Neural cell (in vitro differentiated cells): ENCODE measurements around the gene EVC. TPM values are rescaled to one million over a fixed set of nuclear protein-coding genes. Genes with fewer than 3 reads are reported as not detected.

Source experiments
- H2AFZ ChIP-seq: fragments of 200-600, 300-800 bp; sonication (generic), shearing (Covaris generic); 2 replicates; pipeline ENCODE4 v1.6.0; 2014; ENCODE audit warnings: low read depth, mild to moderate bottlenecking, antibody characterized with exemption, low read length, moderate library complexity
- H3F3A ChIP-seq: fragments of 200-600 bp; shearing (Covaris generic); 2 replicates; pipeline ENCODE4 v1.6.1; 2016; ENCODE audit warnings: mild to moderate bottlenecking, moderate library complexity, mixed read lengths, antibody characterized with exemption, low read length; ENCODE audit not compliant: insufficient read depth, poor library complexity, severe bottlenecking
- H3K27ac ChIP-seq: fragments of 200-600, 300-800 bp; sonication (generic), shearing (Covaris generic); 2 replicates; pipeline ENCODE4 v1.5.1; 2014; ENCODE audit warnings: mild to moderate bottlenecking, low read length, moderate library complexity
- H3K27me3 ChIP-seq: fragments of 300-800, 200-600 bp; sonication (generic), shearing (Covaris generic); 2 replicates; pipeline ENCODE4 v1.6.0; 2014; ENCODE audit warnings: mild to moderate bottlenecking, low read depth, low read length, moderate library complexity; ENCODE audit not compliant: insufficient read depth
- H3K36me3 ChIP-seq: fragments of 300-800, 200-600 bp; sonication (generic), shearing (Covaris generic); 2 replicates; pipeline ENCODE4 v1.5.1; 2014; ENCODE audit warnings: mild to moderate bottlenecking, antibody characterized with exemption, low read length, moderate library complexity; ENCODE audit not compliant: insufficient read depth
- H3K4me2 ChIP-seq: fragments of 300-800, 200-600 bp; sonication (generic), shearing (Covaris generic); 2 replicates; pipeline ENCODE4 v1.6.0; 2014; ENCODE audit warnings: mild to moderate bottlenecking, low read length
- H3K4me3 ChIP-seq: fragments of 300-800, 200-600 bp; sonication (generic), shearing (Covaris generic); 2 replicates; pipeline ENCODE4 v1.5.1; 2014; ENCODE audit warnings: mild to moderate bottlenecking, low read length, moderate library complexity
- H3K79me2 ChIP-seq: fragments of 200-600 bp; shearing (Covaris generic); replicated peaks from 2 replicates; pipeline ENCODE4 v1.6.0; 2014; ENCODE audit warnings: mild to moderate bottlenecking, low read length, moderate library complexity; ENCODE audit not compliant: insufficient read depth
- H3K9ac ChIP-seq: fragments of 300-800, 200-600 bp; sonication (generic), shearing (Covaris generic); 2 replicates; pipeline ENCODE4 v1.6.1; 2016; ENCODE audit warnings: mild to moderate bottlenecking, low read length, mixed read lengths
- H3K9me2 ChIP-seq: fragments of 200-600 bp; shearing (Covaris generic); 2 replicates; pipeline ENCODE4 v1.6.1; 2016; ENCODE audit warnings: mild to moderate bottlenecking, low read length, mixed read lengths; ENCODE audit not compliant: insufficient read depth
- H3K9me3 ChIP-seq: fragments of 200-600, 300-800 bp; sonication (generic), shearing (Covaris generic); 2 replicates; pipeline ENCODE4 v1.6.1; 2016; ENCODE audit warnings: mild to moderate bottlenecking, mixed run types, low read length, moderate library complexity, mixed read lengths
- H4K20me1 ChIP-seq: fragments of 200-600 bp; shearing (Covaris generic); 2 replicates; pipeline ENCODE4 v1.6.1; 2016; ENCODE audit warnings: mild to moderate bottlenecking, mixed run types; ENCODE audit not compliant: insufficient read depth
- EP300 ChIP-seq: fragments of 450-650 bp; conservative IDR thresholded peaks from 2 replicates; pipeline ENCODE4 v1.6.1; 2014; ENCODE audit warnings: antibody characterized with exemption, mild to moderate bottlenecking, moderate library complexity; ENCODE audit not compliant: poor library complexity, severe bottlenecking
- EZH2 ChIP-seq: fragments of 200-600, 300-800 bp; shearing (Covaris generic), sonication (generic); IDR thresholded peaks from 2 replicates; pipeline ENCODE4 v1.6.1; 2014; ENCODE audit warnings: antibody characterized with exemption, low read length, borderline replicate concordance, mild to moderate bottlenecking; ENCODE audit not compliant: insufficient read depth, poor library complexity, severe bottlenecking
- MXI1 ChIP-seq: fragments of 450-650 bp; conservative IDR thresholded peaks from 2 replicates; pipeline ENCODE4 v1.6.1; 2014; ENCODE audit warnings: antibody characterized with exemption, mild to moderate bottlenecking; ENCODE audit not compliant: poor library complexity, severe bottlenecking
- POLR2AphosphoS5 ChIP-seq: IDR thresholded peaks from 2 replicates; pipeline ENCODE4 v1.6.1; 2012
- RAD21 ChIP-seq: fragments of 450-650 bp; conservative IDR thresholded peaks from 2 replicates; pipeline ENCODE4 v1.6.1; 2014; ENCODE audit warnings: antibody characterized with exemption, mild to moderate bottlenecking, moderate library complexity
- SMC3 ChIP-seq: fragments of 450-650 bp; conservative IDR thresholded peaks from 2 replicates; pipeline ENCODE4 v1.6.1; 2014; ENCODE audit warnings: antibody characterized with exemption, mild to moderate bottlenecking, moderate library complexity; ENCODE audit not compliant: poor library complexity
- TAF1 ChIP-seq: IDR thresholded peaks from 2 replicates; pipeline ENCODE4 v1.6.1; 2012; ENCODE audit warnings: low read depth
- polyA plus RNA-seq: library from polyadenylated mRNA; depleted of rRNA; stranded (reverse); fragments of >200 nt; gene quantifications from 2 replicates; pipeline ENCODE4 v1.2.3, GENCODE V29; 2014
- TF ChIP-seq, protein P1 (sequence below): fragments of 450-650 bp; IDR thresholded peaks from 2 replicates; pipeline ENCODE4 v1.5.1; 2014; ENCODE audit warnings: antibody characterized with exemption, mild to moderate bottlenecking, moderate library complexity; ENCODE audit not compliant: poor library complexity, severe bottlenecking
- TF ChIP-seq, protein P2 (sequence below): IDR thresholded peaks from 2 replicates; pipeline ENCODE4 v1.6.1; 2012; ENCODE audit warnings: borderline replicate concordance

The EVC gene
- polyA plus RNA-seq, 1 donor from 2014 or later = 0.48 TPM

DNA sequence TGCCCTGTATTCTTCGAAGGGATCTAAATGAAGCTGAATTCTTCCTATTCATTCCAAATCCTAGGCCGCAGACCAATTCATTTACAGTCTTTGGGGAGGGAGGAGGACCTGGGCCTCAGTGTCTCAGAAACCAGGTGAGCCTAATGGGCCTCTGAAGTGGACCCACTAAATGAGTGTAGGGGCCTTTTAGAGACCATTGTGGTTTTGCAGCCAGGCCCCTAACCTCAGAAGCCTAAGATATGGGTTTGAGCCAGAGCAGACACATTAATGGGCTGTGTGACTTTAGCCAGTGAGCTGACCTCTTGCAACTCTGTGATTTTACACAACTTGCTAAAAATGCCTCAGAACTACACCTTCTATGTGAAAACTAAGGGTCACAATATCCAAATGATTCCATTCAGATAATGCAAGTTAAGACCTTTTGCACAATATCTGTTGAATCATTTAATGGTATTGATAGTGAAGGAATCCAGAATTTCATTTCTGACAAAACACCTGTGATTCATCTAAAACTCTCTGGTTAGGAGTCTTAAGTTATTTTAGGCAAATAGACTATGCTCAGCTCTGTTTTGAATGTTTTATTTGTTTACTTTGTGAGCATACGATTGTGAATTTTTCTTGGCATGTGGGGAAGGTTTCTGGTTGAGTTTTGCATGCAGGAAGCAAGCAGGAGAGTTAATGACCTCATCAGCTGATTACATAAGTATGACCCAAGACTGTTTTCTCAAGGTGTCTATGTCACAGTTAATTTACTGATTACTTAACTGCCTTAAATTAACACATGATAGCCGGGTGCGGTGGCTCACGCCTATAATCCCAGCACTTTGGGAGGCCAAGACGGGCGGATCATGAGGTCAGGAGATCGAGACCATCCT, 75.0 kb downstream of the EVC start:
- H2AFZ ChIP-seq = no peak overlapping the region
- no peaks in the 10 kb centered on the region for H3K9me2 ChIP-seq
- no peak for TF ChIP-seq SMC3
- TF ChIP-seq MXI1 = no peak
- TF ChIP-seq, protein P1, sequence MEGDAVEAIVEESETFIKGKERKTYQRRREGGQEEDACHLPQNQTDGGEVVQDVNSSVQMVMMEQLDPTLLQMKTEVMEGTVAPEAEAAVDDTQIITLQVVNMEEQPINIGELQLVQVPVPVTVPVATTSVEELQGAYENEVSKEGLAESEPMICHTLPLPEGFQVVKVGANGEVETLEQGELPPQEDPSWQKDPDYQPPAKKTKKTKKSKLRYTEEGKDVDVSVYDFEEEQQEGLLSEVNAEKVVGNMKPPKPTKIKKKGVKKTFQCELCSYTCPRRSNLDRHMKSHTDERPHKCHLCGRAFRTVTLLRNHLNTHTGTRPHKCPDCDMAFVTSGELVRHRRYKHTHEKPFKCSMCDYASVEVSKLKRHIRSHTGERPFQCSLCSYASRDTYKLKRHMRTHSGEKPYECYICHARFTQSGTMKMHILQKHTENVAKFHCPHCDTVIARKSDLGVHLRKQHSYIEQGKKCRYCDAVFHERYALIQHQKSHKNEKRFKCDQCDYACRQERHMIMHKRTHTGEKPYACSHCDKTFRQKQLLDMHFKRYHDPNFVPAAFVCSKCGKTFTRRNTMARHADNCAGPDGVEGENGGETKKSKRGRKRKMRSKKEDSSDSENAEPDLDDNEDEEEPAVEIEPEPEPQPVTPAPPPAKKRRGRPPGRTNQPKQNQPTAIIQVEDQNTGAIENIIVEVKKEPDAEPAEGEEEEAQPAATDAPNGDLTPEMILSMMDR = no peak
- TF ChIP-seq RAD21 = no peak
- TF ChIP-seq EZH2 = no peak
- TF ChIP-seq, protein P2, sequence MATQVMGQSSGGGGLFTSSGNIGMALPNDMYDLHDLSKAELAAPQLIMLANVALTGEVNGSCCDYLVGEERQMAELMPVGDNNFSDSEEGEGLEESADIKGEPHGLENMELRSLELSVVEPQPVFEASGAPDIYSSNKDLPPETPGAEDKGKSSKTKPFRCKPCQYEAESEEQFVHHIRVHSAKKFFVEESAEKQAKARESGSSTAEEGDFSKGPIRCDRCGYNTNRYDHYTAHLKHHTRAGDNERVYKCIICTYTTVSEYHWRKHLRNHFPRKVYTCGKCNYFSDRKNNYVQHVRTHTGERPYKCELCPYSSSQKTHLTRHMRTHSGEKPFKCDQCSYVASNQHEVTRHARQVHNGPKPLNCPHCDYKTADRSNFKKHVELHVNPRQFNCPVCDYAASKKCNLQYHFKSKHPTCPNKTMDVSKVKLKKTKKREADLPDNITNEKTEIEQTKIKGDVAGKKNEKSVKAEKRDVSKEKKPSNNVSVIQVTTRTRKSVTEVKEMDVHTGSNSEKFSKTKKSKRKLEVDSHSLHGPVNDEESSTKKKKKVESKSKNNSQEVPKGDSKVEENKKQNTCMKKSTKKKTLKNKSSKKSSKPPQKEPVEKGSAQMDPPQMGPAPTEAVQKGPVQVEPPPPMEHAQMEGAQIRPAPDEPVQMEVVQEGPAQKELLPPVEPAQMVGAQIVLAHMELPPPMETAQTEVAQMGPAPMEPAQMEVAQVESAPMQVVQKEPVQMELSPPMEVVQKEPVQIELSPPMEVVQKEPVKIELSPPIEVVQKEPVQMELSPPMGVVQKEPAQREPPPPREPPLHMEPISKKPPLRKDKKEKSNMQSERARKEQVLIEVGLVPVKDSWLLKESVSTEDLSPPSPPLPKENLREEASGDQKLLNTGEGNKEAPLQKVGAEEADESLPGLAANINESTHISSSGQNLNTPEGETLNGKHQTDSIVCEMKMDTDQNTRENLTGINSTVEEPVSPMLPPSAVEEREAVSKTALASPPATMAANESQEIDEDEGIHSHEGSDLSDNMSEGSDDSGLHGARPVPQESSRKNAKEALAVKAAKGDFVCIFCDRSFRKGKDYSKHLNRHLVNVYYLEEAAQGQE = no peak
- TF ChIP-seq POLR2AphosphoS5 = no peak
- no peak for TF ChIP-seq TAF1
- TF ChIP-seq EP300 = no peak
- H3K27me3 ChIP-seq = no peaks in the 10 kb centered on the region
- no peaks in the 10 kb centered on the region for H3K9me3 ChIP-seq
- no peaks in the 10 kb centered on the region for H3K79me2 ChIP-seq
- no peaks in the 10 kb centered on the region for H3F3A ChIP-seq
- no peaks in the 10 kb centered on the region for H3K36me3 ChIP-seq
- H3K9ac ChIP-seq = no peak overlapping the region
- no peak overlapping the region for H3K4me3 ChIP-seq
- no peaks in the 10 kb centered on the region for H4K20me1 ChIP-seq
- no peak overlapping the region for H3K4me2 ChIP-seq
- H3K27ac ChIP-seq = no peak overlapping the region

DNA sequence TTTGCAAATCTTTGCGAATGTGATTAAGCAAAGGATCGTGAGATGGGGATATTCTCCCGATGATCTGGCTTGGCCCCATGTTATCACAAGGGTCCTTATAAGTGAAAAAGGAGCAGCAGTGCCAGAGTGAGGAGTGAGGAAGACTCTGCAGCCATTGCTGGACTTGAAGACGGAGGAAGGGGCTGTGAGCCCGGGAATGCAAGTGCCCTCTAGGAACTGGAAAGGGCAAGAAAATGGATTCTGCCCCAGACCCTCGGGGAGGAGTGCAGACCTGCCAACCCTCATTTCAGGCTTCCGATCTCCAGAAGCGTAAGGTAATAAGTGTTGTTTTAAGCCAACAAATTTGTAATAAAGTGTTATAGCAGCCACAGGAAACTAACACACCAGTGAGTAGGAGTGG, 76.3 kb downstream of the EVC start:
- TF ChIP-seq EZH2 (no peak), MXI1 (no peak), POLR2AphosphoS5 (no peak), SMC3 (no peak), RAD21 (no peak), TAF1 (no peak), EP300 (no peak)
- TF ChIP-seq, protein P1 = no peak
- TF ChIP-seq, protein P2 = no peak

More for the DNA sequence above, 76.3 kb downstream of the EVC start:
- Histone ChIP-seq H3K9me2 (no peaks in the 10 kb centered on the region), H3K9ac (no peak overlapping the region), H3K79me2 (no peaks in the 10 kb centered on the region), H3K4me3 (no peak overlapping the region), H4K20me1 (no peaks in the 10 kb centered on the region), H3F3A (no peaks in the 10 kb centered on the region), H3K9me3 (no peaks in the 10 kb centered on the region), H3K4me2 (no peak overlapping the region), H3K27ac (no peak overlapping the region), H3K27me3 (no peaks in the 10 kb centered on the region), H2AFZ (no peak overlapping the region), H3K36me3 (no peaks in the 10 kb centered on the region)
